GM18907 (cell line): ENCODE measurements around the gene ITK.

Experiments used
- ATAC-seq: cut with Tn5 transposase; IDR thresholded peaks from one replicate; pipeline ENCODE4 v1.9.1; 2021; ENCODE audit warnings: mild to moderate bottlenecking, moderate library complexity; ENCODE audit not compliant: unreplicated experiment

The ITK gene

DNA sequence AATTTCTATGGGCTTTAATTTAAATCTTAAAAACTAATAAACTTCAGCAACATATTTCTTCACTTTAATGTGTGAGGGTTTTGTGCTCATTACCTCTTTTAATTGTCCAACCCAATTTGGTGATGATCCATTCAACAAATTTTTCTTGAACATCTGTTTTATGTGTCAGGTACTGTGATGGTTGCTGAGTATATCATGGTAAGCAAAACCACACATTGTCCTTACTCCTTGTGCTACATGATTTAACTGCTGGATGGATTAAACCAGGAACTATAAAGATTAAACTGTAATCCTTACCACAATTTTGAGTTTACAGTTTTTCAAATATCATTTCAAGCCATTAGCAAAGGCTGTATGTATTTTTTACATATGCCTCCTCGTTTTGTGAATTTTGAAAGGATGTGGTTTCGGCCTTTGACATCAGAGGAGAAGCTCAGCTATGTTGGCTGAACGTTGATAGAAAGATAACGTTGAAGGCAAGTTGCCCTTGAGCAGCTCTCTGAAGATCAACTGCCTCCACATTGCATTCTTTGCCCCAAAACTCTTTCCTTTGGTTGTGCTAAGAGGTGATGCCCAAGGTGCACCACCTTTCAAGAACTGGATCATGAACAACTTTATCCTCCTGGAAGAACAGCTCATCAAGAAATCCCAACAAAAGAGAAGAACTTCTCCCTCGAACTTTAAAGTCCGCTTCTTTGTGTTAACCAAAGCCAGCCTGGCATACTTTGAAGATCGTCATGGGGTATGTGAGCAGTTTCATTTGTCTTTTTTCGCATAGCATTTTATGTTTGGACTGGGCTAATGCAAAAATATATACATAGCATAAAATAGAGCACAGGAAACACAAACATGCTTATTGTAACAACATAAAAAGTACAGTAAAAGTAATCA, at the start of gene ITK:
TSS of gene ITK (plus strand) at position 467 of the 891 bp plus-strand sequence. CDS start at position 605, 138 bp downstream.
- no peak for ATAC-seq

DNA sequence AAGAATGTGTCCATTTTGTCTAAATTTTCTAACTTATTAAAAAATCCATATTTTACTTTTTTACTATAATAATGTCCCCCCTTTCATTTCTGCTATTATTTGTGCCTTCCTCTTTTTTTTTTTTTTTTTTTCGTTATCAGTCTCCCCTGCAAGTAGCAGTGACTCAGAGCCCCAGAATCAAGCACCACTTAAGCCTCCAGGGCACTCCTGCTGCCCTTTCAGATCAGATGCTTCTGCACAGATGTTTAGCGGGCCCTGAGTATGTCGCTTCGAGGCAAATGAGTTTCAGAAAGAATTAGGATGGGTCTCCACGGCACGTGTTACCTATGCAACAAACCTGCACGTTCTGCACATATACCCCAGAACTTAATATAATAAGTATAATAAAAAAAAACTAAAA, 49.7 kb upstream of the ITK start:
- peak; percentile 46 for ATAC-seq

DNA sequence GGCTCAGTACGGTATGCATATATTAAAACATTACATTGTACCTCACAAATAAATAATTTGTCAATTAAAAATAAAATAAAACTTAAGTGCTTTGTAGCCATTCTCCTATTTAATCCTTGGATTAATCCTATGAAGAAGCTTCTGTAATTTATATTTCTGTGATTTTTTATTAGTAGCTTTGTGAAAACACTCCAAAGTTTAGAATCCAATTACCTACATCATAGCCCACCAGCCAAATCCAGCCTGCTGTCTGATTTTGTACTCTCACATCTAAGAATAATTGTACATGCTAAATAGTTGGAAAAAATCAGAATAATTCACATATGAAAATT, 48.4 kb upstream of the ITK start:
- no peak for ATAC-seq

DNA sequence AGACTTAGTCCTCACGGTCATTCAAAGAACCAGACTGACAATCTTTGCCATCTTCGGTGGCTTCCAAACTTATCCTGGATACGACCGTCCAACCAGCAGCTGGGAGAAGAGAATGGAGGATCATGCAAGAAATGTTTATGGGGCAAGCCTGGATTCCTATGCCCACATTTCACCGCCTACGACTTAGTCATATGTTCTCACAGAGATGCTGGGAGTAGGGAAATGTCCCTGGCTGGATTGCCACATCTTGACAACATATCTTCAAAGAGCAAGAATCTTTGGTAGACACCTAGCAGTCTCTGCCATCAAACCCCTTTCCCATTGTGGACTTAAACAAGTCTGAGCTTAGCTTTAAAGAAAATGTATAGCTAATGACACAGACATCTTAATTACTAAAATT, 42.9 kb upstream of the ITK start:
- no peak for ATAC-seq

DNA sequence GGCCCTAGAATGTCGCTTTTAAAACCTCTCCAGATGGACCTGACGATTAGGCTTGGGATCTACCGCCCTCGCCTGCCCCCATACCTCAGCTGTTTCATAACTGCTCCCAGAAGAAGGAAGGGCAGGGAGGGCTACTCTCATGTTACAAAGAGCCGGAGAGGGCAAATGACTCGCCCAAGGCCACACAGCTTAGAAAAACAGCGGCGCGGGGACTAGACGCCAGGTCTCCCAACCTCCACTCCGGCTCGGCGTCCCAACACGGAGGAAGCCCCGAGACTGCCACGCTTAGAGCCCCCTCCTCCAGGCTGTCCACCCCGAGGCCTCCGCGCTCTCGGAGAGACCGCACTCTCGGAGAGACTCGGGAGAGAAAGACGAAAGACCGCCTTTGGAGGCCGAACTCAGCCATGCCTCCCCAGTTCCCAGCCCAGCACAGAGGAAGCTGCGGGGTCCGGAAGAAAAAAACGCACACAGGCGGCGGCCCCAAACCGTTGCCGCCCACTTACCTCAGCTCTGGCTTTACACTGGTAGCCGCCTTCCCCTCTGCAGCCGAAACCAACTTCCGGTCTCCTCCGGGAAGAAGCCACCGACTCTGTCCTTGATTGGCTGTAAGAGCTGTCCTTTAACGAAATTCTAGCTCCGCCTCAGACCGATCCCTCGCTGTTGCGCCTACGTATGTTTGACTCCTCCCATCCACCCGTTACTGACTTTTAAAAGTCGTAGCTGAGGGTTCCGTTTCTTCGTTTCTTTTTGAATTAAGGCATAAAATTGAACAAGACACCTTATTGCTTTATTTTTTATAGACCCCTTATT, 38.1 kb upstream of the ITK start, which contains the start of gene MED7:
TSS of gene MED7 (minus strand) at position 549 of the 810 bp plus-strand sequence. CDS start 3,434 bp downstream, outside the sequence.
- peak; percentile 100 for ATAC-seq

GRCh38 chr5:157143127-157143971, 37.3 kb upstream of the ITK start:
- peak; percentile 43 for ATAC-seq

- peak; percentile 54 for ATAC-seq
Observed at GRCh38 chr5:157148734-157149615, 31.7 kb upstream of the ITK start.

DNA sequence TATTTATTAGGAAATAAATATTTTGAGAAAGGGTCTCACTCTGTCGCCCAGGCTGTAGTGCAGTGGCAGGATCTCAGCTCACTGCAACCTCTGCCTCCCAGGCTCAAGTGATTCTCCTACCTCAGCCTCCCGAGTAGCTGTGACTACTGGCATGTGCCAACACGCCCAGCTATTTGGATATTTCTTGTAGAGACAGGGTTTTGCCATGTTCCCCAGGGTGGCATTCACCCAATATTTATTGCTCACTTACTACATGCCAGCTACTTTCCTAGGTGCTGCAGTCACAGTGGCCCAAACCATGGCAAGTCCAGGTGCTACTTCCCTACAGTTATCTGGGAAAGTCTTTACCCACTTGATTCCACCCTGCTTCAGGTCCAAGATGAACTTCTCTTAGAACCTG, 29.6 kb upstream of the ITK start:
- ATAC-seq: no peak

DNA sequence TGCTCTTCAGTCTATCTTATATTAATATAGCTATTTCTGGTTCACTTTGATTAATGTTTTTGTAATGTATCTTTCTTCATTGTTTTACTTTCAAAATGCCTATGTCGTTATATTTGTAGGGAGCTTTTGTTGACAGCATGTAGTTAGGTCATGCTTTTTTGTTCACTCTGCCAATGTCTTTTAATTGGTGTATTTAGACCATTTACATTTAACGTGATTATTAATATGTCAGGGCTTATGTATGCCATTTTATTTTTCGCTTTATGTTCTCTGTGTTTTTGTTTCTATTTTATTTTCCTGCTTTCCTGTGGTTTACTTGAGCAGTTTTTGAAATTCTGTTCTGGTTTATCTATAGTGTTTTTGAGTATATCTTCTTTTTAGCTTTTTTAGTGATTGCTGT, 25.3 kb upstream of the ITK start:
- no peak for ATAC-seq

DNA sequence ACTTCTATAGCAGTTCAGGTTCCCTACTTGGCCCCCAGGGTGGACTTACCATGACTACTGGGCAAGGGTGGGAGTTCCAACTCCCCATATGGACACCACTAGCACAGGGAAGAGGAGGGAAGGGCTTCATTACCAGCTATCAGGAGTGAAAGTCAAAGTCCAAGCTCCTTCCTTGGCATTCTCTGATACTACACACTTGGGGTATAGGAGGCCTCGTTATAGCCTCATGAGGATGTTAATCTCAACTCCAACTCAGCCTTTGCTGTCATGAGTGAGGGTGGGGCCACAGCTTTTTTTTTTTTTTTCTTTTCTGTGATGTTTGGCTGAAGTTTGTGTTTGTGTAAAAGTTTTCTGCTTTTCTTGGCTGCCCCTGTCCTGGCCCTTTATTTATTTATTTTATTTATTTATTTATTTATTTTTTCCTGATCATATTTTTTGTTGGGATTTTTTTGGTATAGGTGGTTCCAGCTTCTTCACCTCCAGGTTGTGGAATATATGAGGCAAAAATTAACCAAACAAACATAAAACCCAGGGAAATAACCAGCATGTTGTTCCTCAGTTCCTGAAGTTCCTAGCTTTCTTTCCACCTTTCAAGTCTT, 23.2 kb upstream of the ITK start:
- no peak for ATAC-seq

GRCh38 chr5:157159209-157159751, 21.4 kb upstream of the ITK start:
- no peak for ATAC-seq

GRCh38 chr5:157160001-157160400, 20.6 kb upstream of the ITK start:
- no peak for ATAC-seq

DNA sequence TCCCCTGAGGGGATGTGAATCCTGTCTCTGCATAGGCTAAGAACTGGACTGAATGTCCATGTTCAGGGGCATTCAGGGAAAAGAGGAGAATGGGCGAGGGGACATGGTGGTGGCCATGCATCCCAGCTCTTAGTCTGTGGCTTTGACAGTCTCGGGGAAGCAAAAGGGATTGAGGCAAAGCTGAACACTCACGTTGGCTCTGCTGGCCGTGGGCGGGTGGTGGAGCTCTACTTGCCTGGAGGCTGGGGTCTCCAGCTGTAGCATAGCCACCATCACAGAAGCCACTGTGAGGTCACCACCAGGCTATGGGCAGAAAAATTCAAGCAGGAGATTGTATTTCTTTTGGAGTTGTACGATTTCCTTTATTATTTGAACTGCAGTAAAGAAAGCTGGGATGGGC, 18.6 kb upstream of the ITK start:
- ATAC-seq: no peak

- no peak for ATAC-seq
Observed at GRCh38 chr5:157162919-157163510, 17.6 kb upstream of the ITK start.

DNA sequence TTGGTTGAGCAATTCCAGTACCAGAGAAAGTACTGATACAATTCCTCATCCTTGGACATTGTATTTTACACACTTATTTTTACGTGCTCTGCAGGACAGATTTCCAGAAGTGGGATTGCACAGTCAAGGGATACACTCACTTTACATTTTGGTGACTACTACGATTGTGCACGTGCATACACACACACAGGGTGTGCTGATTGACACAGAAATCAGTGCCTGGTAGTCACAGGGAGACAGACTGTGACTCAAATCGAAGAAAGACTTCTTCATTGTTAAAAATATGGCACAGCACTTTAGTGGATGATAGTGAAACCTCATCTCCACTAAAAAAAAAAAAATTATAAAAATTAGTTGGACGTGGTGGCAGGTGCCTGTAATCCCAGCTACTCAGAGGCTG, 16.1 kb upstream of the ITK start:
- no peak for ATAC-seq

DNA sequence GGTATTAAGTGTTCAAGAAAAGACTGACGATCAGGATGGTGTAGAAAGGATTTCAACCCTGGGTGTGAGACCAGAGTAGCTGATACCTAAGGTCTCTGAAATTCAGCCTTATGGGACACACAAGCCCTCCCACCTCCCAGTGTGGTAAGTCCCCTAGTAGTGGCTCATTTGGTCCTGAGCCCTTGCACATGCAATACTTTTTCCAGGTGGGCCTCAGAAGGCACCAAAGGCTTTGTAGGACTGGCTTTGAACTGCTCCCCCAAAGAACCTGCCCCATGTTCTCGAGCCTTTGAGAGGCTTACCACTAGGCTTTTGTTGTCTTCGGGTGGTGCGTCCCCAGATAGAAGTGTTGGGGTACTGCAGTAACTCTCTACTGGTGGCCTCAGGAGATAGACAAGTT, 15.4 kb upstream of the ITK start:
- ATAC-seq: no peak

DNA sequence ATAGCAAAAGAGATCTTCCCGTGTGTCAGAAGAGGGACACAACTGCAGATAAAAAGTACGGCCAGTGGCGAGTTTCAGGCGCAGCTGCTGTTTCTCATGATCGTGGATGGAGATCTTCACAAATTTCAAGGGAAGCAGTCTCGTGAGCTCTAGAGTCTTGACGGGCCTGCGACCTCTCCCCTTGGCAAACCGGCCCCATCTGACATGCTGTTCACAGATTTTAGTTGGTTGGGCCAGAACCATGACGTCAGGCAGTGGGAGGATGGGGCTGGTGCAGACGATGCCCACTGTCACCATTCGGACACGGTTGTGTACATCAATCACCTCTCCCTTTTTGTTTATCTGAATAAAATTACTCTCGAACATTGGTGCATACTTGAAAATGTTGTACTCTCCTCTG, 15.0 kb upstream of the ITK start:
- ATAC-seq: no peak

DNA sequence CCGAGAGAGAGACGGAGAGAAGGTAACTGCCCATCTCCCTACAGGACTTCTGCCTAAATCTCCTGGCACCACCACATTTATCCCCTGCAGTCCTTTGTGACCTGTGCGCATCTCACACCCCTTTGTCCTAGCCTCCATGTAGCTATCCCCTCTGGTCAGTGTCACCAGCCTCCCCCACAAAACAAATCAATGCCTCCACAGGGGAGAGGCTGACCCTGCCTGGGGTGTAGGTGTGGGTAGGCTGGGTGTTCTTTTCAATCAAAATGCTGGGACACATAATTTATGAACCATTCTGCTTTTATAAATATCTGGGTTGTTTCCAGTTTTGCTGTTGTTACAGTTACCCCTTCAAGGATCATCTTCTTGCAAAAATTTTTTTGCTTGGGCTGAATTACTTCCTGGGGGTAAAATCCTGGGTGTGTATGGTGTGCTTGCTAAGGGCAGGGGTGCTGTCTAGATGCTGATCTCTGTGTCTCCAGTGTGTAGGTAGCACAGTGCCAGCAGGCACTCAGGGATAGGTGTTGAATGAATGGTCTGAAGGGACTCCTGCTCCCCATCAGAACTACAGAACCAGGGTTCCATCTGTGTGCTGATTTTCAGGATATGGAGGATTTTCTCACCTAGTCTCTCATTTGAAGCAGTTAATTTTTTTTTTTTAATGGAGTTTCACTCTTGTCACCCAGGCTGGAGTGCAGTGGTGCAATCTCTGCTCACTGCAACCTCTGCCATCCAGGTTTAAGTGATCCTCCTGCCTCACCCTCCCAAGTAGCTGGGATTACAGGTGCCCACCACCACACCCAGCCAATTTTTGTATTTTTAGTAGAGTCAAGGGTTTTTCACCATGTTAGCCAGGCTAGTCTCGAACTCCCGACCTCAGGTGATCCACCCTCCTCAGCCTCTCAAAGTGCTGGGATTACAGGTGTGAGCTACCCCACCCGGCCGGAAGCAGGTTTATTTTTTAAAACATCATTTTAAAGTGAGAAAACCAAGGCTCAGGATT, 14.1 kb upstream of the ITK start, which contains the start of gene GARIN3:
TSS of gene GARIN3 (minus strand) at position 51 of the 1,000 bp plus-strand sequence. CDS start 96 bp downstream, outside the sequence.
- ATAC-seq: no peak
